ENCODE data around the gene ADGRA1. TPM values are rescaled to one million over a fixed set of nuclear protein-coding genes. Genes with fewer than 3 reads are reported as not detected.
"Not testable (repeated sequence)": the region's sequence is repeated elsewhere in the genome, so short reads cannot be mapped to it uniquely, and the experiment has no call there.

Gene ADGRA1
- total RNA-seq, 4 donors from 2014 or later: 0.13 TPM; not detected in 3

GRCh38 chr10:133109711-133110110, 22.0 kb downstream of the ADGRA1 start:
- ATAC-seq: no peak
- H3K4me3 ChIP-seq: no peak overlapping the region
- peaks cover 0 to 41% (median 0%) of the 10 kb centered on the region in 3 donors for H3K9me3 ChIP-seq
- H3K4me1 ChIP-seq: no peaks in the 10 kb centered on the region
- no peak overlapping the region for H3K27ac ChIP-seq
- peaks cover 43% of the 10 kb centered on the region for H3K27me3 ChIP-seq
- no peaks in the 10 kb centered on the region for H3K36me3 ChIP-seq
- WGBS, 2 donors (ENCODE audit: low coverage in 1 of 2): 58% methylated on average over 4 of the region's 11 CpGs; no CpG with 5 or more reads in 1 of the 2 donors
- TF ChIP-seq EP300 (IDR thresholded peaks at IDR 0.05) (no peak), CTCF (IDR thresholded peaks at IDR 0.05) (no peak), POLR2A (IDR thresholded peaks at IDR 0.05) (no peak), POLR2AphosphoS5 (IDR thresholded peaks at IDR 0.05) (no peak)

DNA sequence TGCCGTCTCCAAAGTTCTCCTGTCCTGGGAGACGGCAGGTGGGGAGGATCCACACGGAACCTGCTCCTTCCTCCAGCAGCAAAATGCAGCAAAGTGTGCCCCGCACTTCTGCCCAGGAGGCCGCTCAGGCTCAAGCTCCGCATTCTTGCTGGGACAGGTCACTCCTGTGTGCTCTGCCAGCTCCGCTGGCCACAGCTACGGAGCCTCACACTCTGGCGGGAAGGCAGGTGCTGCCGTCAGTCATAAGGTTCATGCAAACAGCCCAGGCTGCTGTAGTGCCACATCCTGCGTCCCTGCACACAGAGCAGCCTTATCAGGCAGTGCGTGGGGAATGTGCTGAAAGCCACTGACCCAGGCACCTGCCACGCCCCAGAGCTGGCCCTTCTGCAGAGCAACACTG, 22.4 kb downstream of the ADGRA1 start:
- TF ChIP-seq EP300 (IDR thresholded peaks at IDR 0.05) (no peak), CTCF (IDR thresholded peaks at IDR 0.05) (no peak), POLR2AphosphoS5 (IDR thresholded peaks at IDR 0.05) (no peak), POLR2A (IDR thresholded peaks at IDR 0.05) (no peak)
- H3K27me3 ChIP-seq: peaks cover 39% of the 10 kb centered on the region
- H3K9me3 ChIP-seq: peaks cover 0 to 41% (median 0%) of the 10 kb centered on the region in 3 donors
- H3K36me3 ChIP-seq: no peaks in the 10 kb centered on the region
- peak; percentile 58 for ATAC-seq
- H3K4me3 ChIP-seq: no peak overlapping the region
- H3K27ac ChIP-seq: no peak overlapping the region
- no peaks in the 10 kb centered on the region for H3K4me1 ChIP-seq
- no CpG with 5 or more reads among the region's 13 CpGs for WGBS, 2 donors (ENCODE audit: low coverage in 1 of 2)

DNA sequence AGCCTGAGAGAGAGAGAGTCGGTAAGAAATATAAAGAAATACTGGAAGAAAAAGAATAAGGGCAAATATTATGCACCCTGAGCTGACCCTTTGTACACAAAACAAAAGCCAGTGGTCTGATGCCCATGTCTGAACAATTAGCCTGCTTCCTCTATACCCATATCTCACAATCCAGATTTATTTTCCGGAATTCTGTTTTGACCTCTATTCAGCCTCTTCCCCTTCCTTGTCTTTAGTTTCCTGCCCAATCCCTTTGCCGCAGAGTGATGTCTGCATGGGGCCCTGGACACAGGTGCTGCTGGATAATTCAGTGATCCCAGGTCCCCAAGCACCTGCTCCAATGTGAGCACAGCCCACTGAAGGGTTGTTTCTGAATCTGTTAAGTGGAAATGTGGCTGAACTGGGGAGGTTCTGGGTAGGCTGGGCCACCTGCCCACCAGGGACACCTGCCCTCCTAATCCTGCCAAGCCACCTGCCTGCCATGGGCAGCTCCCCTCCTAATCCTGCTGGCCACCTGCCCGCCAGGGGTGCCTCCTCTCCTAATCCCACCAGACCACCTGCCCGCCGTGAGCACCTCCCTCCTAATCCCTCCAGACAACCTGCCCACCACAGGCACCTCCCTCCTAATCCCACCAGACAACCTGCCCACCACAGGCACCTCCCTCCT, 23.0 kb downstream of the ADGRA1 start:
- TF ChIP-seq POLR2A (IDR thresholded peaks at IDR 0.05) (no peak), CTCF (IDR thresholded peaks at IDR 0.05) (no peak), POLR2AphosphoS5 (IDR thresholded peaks at IDR 0.05) (no peak)
- H3K9me3 ChIP-seq: peaks cover 0 to 41% (median 0%) of the 10 kb centered on the region in 3 donors
- no peak overlapping the region for H3K4me3 ChIP-seq
- peaks cover 38% of the 10 kb centered on the region for H3K27me3 ChIP-seq
- peak; percentile 39 for ATAC-seq
- no peaks in the 10 kb centered on the region for H3K36me3 ChIP-seq
- H3K4me1 ChIP-seq: no peaks in the 10 kb centered on the region
- 43 to 70% methylated on average over 1 to 2 of the region's 6 CpGs for WGBS, 2 donors (ENCODE audit: low coverage in 1 of 2)
- H3K27ac ChIP-seq: no peak overlapping the region

GRCh38 chr10:133111640-133112039, 23.9 kb downstream of the ADGRA1 start:
- not testable (repeated sequence) for H3K4me3 ChIP-seq, H3K27ac ChIP-seq, H3K36me3 ChIP-seq, H3K4me1 ChIP-seq, ATAC-seq
- WGBS, 2 donors (ENCODE audit: low coverage in 1 of 2): 10 to 14% methylated on average over 4 to 6 of the region's 7 CpGs
- Histone ChIP-seq H3K27me3 (peaks cover 38% of the 10 kb centered on the region), H3K9me3 (peaks cover 0 to 33% (median 0%) of the 10 kb centered on the region in 3 donors)

GRCh38 chr10:133113146-133113830, 25.6 kb downstream of the ADGRA1 start:
- Histone ChIP-seq H3K4me1 (no peaks in the 10 kb centered on the region), H3K27ac (no peak overlapping the region), H3K4me3 (no peak overlapping the region), H3K27me3 (peaks cover 48% of the 10 kb centered on the region), H3K36me3 (no peaks in the 10 kb centered on the region), H3K9me3 (peaks cover 0 to 20% (median 0%) of the 10 kb centered on the region in 3 donors)
- WGBS, 2 donors (ENCODE audit: low coverage in 1 of 2): 94 to 100% methylated on average over 1 to 18 of the region's 31 CpGs
- ATAC-seq: no peak
- no peak for TF ChIP-seq POLR2AphosphoS5 (IDR thresholded peaks at IDR 0.05)
- no peak for TF ChIP-seq EP300 (IDR thresholded peaks at IDR 0.05)
- no peak for TF ChIP-seq POLR2A (IDR thresholded peaks at IDR 0.05)
- no peak for TF ChIP-seq CTCF (IDR thresholded peaks at IDR 0.05)
